Raji (cell line): ENCODE results near the gene GGT5.

Experiments
- POLR2A ChIP-seq: IDR thresholded peaks from 2 replicates; pipeline ENCODE4 v1.6.1; 2011; ENCODE audit warnings: low read depth, low read length, control low read depth; ENCODE audit not compliant: insufficient read depth

Gene GGT5

DNA sequence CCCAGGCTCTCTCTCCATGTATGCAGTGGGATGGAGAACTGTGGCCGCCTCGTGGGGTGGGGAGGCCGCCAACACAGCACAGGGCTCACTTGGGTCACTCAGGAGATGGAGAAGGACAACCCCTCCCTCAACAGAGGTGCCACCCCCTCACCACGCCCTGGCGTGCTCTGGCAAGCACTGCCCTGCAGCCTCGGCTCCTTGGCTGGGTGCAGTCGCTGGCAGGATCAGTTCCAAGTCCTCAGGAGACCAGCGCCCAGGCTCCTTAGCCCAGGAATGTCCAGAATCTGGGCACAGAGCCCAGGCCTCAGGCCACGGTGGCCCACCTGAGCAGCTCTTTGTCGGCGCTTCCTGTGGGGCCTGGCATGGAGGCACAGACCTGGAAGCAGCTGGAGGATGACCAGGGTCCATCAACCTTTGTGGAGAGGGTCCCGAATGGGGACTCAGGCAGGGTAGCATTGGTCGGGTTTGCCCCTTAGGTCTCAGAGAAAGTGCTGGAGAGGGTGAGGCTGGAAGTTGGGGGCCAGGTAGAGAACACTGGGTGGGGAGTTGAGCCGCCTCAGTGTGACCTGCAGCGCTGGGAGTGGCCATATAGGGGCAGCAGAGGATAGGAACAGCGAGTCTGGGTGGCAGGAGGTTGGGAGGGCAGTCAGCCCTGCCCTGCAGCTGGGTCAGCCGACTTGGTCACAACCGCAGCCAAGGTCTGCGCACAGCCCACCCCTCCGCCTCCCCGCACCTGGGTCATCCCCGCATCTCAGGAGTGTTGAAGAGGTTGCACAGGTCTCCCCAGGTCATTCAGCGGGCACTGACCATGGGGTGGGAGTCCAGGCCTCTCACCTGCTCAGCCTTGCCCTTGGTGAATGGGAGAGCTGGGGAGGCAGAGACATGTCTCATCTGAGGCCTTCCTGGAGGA is 55.4 kb downstream of the GGT5 start:
- no peak for TF ChIP-seq POLR2A

DNA sequence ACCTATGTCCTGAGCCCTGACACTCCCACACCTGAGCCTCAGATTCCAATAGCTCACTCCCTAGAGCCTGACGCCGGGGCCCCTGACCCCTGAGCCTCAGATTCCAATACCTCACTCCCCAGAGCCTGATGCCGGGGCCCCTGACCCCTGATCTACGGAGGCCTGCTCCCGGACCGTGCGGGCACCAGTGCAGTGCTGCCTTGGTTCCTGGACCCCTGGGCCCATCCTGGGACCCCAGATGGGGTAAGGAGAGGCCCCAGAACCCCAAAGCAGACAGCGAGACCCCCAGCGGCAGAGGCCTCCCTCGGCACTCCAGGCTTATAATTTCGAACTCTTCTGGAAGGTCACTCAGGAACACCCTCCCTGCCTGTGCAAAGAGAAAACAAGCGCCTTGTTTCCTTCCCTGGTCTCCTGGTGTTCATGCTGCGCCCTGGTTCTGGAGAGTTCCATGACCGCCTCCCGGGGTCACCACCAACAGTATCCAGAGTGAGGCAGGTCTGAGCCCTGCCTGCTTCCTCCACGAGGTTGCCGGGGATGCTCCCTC is 56.1 kb downstream of the GGT5 start:
- no peak for TF ChIP-seq POLR2A

DNA sequence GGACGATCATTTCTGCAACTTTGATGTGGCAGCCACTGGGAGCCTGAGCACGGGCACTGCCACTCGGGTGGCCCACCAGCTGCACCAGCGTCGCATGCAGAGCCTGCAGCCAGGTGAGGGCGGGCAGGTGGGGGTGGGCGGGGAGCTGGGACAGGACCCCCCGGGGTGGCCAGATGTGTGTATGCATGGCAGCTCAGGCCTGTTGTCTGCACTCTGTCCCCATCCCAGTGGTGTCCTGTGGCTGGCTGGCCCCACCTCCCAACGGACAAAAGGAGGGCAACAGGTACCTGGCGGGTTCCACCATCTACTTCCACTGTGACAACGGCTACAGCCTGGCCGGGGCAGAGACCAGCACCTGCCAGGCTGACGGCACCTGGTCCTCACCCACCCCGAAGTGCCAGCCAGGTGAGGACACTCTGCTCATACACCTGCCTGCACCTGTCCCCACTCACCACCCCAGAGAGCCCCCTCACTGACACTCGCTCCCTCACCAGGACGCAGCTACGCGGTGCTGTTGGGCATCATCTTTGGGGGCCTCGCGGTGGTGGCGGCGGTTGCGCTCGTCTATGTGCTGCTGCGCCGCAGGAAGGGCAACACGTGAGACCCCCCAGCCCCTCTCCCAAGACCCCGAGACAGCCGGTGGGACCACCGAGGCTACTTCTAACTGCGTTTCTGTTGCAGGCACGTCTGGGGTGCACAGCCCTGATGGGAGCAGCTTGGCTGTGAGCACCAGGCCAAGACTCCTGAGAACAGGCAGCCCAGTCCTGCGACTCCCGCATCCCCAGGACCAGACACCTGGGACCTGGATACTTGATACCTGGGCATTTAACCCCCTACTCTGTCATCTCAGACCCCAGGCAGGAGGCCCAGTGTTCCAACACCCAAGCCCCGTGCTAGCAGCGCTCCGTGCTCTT is 56.9 kb downstream of the GGT5 start:
- no peak for TF ChIP-seq POLR2A

DNA sequence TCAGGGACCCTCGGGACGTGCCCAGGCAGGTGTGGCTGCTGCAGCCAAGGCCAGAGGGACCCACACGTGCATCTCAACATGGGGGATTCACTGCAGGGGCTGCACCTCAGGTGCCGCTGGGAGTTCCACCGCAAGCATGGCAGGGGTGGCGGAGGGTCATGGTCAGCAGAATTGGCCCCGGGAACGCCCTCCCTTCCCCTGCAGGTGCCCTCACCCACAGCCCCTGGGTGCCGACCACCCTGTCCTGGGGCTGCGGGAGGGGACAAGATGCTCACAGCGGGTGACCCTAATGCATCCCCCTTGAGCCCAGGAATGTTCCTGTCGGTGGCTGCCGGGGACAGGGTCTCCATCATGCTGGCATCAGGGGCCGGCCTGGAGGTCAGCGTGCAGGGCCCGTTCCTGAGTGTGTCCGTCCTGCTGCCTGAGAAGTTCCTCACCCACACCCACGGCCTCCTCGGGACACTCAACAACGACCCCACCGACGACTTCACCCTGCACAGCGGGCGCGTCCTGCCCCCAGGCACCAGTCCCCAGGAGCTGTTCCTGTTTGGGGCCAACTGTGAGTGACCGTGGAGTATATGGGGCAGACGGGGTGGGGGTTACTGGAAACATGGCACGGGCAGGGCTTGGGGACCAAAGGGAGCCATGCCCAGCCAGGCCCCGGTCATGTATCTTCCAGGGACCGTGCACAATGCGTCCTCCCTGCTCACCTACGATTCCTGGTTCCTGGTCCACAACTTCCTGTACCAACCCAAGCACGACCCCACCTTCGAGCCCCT is 57.8 kb downstream of the GGT5 start:
- no peak for TF ChIP-seq POLR2A

DNA sequence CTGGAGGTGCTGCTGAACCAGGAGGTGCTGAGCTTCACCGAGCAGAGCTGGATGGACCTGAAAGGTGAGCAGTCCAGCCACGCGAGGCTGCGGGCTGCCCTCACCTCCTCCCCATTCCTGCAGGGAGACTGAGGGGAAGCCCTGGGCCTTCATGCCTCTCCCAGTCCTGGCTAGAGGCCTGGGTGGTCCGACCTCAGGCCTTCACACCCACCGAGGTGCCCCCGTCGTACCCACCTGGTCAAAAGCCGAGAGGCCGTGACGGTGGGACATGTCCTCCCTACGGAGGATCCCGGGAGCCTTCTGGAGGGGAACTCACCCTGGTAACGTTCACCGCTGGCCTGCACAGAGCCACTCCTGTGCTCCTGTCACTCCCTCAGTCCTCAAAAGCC is 58.5 kb downstream of the GGT5 start:
- TF ChIP-seq POLR2A = no peak

DNA sequence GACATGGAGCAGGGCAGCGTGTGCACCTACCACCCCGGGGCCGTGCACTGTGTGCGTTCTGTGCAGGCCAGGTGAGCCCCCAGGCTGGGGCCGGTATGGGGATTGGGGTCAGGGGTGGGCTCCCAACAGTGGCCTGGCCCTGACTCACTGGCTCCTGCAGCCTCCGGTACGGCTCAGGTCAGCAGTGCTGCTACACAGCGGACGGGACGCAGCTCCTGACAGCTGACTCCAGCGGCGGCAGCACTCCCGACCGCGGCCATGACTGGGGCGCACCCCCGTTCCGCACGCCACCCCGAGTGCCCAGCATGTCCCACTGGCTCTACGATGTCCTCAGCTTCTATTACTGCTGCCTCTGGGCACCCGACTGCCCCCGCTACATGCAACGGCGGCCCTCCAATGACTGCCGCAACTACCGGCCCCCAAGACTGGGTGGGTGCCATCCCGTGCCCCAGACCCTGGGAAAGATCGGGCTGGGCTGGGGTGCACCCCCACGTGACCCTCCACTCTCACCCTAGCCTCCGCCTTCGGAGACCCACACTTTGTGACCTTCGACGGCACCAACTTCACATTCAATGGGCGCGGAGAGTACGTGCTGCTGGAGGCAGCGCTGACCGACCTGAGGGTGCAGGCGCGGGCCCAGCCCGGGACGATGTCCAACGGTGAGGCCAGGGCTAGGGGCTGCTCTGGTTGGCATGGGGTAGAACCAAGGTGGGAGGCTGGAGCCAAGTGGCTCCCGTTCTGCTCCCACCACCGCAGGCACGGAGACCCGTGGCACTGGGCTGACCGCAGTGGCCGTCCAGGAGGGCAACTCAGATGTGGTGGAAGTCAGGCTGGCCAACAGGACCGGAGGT is 59.2 kb downstream of the GGT5 start:
- no peak for TF ChIP-seq POLR2A

DNA sequence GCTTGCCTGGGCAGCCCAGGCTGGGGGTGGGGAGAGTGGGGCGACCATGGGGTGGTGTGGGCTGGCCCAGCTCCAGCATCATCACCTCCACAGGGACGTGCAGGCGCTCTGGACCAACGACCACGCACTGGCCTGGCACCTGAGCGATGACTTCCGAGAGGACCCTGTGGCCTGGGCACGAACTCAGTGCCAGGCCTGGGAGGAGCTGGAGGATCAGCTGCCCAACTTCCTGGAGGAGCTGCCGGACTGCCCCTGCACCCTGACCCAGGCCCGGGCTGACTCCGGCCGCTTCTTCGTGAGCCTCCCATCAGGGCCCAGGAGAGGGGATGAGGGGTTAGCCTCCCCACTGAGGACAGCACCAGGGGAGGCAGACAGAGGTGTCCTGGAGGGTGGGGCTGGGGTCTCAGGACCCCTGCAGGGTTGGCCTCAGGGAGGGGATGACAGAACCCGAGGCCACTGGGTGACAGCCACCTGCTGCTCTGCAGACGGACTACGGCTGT is 59.8 kb downstream of the GGT5 start:
- TF ChIP-seq POLR2A = no peak

DNA sequence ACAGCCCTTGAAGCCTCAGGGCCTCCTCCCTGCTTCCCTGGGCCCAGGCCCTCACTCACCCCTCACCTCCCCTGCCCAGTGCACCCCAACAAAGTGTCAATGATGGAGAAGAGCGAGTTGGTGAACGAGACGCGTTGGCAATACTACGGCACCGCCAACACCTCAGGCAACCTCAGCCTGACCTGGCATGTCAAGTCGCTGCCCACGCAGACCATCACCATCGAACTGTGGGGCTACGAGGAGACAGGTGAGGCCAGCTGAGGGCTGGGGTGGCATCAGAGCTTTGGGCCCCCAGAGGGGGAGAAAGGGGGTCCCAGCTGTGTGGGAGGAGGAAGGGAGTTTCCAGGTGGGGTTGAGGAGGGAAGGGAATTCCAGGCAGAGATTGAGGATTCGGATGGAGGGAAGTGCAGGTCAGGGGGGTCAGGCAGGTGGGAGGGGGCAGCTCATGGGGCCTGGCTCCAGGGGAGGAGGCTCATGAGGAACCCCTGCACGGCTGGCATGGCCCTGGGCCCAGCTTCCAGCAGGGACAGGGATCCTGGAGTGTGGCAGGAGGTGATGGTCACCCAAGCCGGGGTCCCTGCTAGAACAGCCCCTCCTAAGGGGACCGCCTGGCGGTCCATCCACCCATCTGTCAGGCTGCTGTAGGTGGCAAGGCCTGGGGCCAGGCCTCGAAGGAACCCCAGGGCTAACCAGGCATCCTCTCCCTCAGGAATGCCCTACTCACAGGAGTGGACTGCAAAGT is 60.7 kb downstream of the GGT5 start:
- TF ChIP-seq POLR2A = no peak

DNA sequence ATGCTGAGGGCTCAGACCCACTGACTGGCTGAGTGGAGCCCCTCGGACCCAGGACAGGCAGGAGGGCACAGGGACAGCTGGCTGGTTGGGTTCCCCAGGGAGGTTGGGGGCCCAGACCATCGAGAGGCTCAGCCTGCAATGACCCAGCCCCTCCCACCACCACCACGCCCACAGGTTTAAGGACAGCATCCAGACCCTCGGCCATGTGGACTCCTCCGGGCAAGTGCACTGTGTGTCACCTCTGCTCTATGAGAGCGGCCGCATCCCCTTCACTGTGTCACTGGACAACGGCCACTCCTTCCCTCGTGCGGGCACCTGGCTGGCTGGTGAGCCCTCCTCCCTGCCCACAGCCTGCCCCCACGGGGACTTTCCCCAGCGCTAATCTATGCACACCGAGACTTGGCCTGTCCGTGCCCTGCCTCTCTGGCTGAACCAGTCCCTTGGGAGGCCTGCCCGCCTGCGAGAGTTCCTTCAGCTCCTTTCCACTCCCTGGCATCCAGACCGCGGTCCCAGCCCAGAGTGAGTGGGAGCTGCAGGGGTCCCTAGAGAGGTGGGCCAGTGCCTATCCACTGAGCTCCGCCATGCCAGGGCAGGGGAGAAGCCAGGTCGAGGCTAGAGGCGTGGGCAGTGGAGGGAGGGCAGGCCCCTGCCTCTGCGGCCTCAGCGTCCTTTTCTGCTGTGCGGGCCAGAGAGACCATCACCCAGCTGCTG is 61.4 kb downstream of the GGT5 start:
- no peak for TF ChIP-seq POLR2A

DNA sequence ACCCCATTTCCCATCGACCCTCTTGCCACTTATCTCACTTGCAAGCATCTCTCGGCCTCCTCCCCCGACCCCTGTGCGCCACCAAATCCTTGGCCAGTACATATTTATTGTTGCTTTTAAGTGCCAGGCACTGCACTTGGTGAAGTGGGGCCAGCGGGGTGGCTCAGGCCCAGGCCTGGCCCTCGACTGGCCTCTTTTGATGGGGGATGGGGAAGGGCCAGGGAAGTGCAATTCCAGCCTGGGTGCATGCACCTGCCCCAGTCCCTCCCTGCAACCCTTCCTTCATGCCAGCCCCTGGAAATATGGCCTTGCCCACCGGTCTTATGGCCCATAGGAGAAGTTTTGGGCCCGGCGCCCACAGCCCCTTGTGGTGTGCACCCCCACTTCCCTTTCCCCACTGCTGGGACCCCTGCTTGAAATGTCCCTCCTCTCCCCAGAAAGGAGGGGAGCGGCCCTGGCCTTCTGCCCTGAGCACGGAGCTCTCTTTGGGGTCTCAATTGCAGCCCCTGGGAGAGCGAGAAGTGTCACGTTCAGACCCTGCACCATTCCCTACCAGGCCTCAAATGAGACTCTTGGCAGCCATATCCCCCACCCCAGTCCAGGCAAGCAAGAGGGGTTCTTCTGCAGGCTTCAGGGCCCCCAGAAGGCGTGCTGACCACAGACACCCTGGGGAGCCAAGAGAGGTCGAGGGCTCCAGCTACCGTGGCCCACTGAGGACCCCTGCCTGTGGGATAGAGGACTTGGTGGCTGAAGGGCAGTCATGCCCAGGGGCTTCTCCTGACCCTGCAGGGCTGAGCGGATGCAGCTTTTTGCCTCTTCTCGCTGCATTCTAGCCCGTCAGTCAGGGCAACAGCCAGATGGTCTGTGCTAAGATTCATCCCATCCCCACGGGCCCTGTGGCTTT is 62.6 kb downstream of the GGT5 start:
- TF ChIP-seq POLR2A = no peak
